Fibroblast of lung (primary cell): ENCODE data around the gene EXOSC7.

Experiments used
- CTCF ChIP-seq, 2 donors: IDR thresholded peaks in 1 of 2; conservative IDR thresholded peaks in 1 of 2; 1 replicate in 1 of 2; 2 replicates in 1 of 2; pipeline ENCODE4 v1.5.1; 2011 to 2012; ENCODE audit warnings: low read length in 2 of 2, control low read depth in 1 of 2, inconsistent platforms in 1 of 2, low read depth in 1 of 2, mild to moderate bottlenecking in 1 of 2
- EZH2 ChIP-seq: IDR thresholded peaks from 2 replicates; pipeline ENCODE4 v1.5.1; 2012; ENCODE audit warnings: low read length, control low read depth, mild to moderate bottlenecking; ENCODE audit errors: missing control alignments

- TF ChIP-seq CTCF (conservative IDR thresholded peaks at IDR 0.05 in 1 of 2, IDR thresholded peaks at IDR 0.05 in 1 of 2; ENCODE audit: low read depth in 1 of 2, low read length in 2 of 2), result no peak
- no peak for TF ChIP-seq EZH2
Measured at GRCh38 chr3:44926921-44927320, 49.1 kb upstream of the EXOSC7 start.
